Trophoblast cell (in vitro differentiated cells and primary cell): ENCODE data around the gene AHDC1. TPM values are rescaled to one million over a fixed set of nuclear protein-coding genes. Genes with fewer than 3 reads are reported as not detected.

Experiments used
- DNase-seq, 2 donors: peaks; one replicate each; pipeline ENCODE4 v3.0.0-alpha.2; 2016
- H2AFZ ChIP-seq: 2 replicates; pipeline ENCODE4 v1.6.1; 2013; ENCODE audit warnings: low read length, moderate library complexity, mild to moderate bottlenecking; ENCODE audit not compliant: insufficient read depth, poor library complexity
- H2AK5ac ChIP-seq: 2 replicates; pipeline ENCODE4 v1.6.1; 2013; ENCODE audit warnings: mild to moderate bottlenecking, low read length
- H2BK120ac ChIP-seq: 2 replicates; pipeline ENCODE4 v1.6.1; 2013; ENCODE audit warnings: low read length, mild to moderate bottlenecking, moderate library complexity; ENCODE audit not compliant: insufficient read depth, poor library complexity
- H2BK12ac ChIP-seq: 2 replicates; pipeline ENCODE4 v1.6.1; 2013; ENCODE audit warnings: mild to moderate bottlenecking, low read length, moderate library complexity
- H2BK5ac ChIP-seq: 2 replicates; pipeline ENCODE4 v1.6.1; 2013; ENCODE audit warnings: low read length, low read depth, moderate library complexity, mild to moderate bottlenecking; ENCODE audit not compliant: poor library complexity
- H3K14ac ChIP-seq: 2 replicates; pipeline ENCODE4 v1.6.1; 2013; ENCODE audit warnings: mild to moderate bottlenecking, low read length
- H3K18ac ChIP-seq: 2 replicates; pipeline ENCODE4 v1.6.1; 2013; ENCODE audit warnings: mild to moderate bottlenecking, low read length
- H3K23ac ChIP-seq: 2 replicates; pipeline ENCODE4 v1.6.1; 2013; ENCODE audit warnings: low read length
- H3K27ac ChIP-seq: 2 replicates; pipeline ENCODE4 v1.5.1; 2013; ENCODE audit warnings: low read depth, mild to moderate bottlenecking, inconsistent platforms, low read length, moderate library complexity
- H3K27me3 ChIP-seq: 2 replicates; pipeline ENCODE4 v1.6.1; 2013; ENCODE audit warnings: inconsistent platforms, mild to moderate bottlenecking, low read length, moderate library complexity; ENCODE audit not compliant: insufficient read depth
- H3K36me3 ChIP-seq, 2 experiments: 1 replicate in 1 of 2; 2 replicates in 1 of 2; pipeline ENCODE4 v1.6.1; 2013; ENCODE audit warnings: low read length in 2 of 2, mild to moderate bottlenecking in 2 of 2, moderate library complexity in 1 of 2; ENCODE audit not compliant: insufficient read depth in 2 of 2, control insufficient read depth in 1 of 2
- H3K4ac ChIP-seq: 2 replicates; pipeline ENCODE4 v1.6.1; 2013; ENCODE audit warnings: low read depth, mild to moderate bottlenecking, low read length, moderate library complexity
- H3K4me1 ChIP-seq, 2 experiments: 1 replicate in 1 of 2; 2 replicates in 1 of 2; pipeline ENCODE4 v1.6.1; 2013; ENCODE audit warnings: low read length in 2 of 2, mild to moderate bottlenecking in 2 of 2, moderate library complexity in 1 of 2; ENCODE audit not compliant: insufficient read depth in 2 of 2, control insufficient read depth in 1 of 2
- H3K4me2 ChIP-seq: 2 replicates; pipeline ENCODE4 v1.6.1; 2013; ENCODE audit warnings: inconsistent platforms, mild to moderate bottlenecking, low read length, moderate library complexity
- H3K4me3 ChIP-seq: 2 replicates; pipeline ENCODE4 v1.5.1; 2013; ENCODE audit warnings: mild to moderate bottlenecking, low read depth, low read length, inconsistent platforms
- H3K79me1 ChIP-seq: one replicate; pipeline ENCODE4 v1.6.1; 2013; ENCODE audit warnings: low read length
- H3K79me2 ChIP-seq: 2 replicates; pipeline ENCODE4 v1.6.1; 2013; ENCODE audit warnings: low read length, mild to moderate bottlenecking; ENCODE audit not compliant: control insufficient read depth, insufficient read depth, poor library complexity
- H3K9ac ChIP-seq: 2 replicates; pipeline ENCODE4 v1.6.1; 2013; ENCODE audit warnings: mild to moderate bottlenecking, low read length
- H3K9me3 ChIP-seq: 2 replicates; pipeline ENCODE4 v1.6.1; 2013; ENCODE audit warnings: low read depth, mild to moderate bottlenecking, control low read depth, inconsistent platforms, low read length; ENCODE audit not compliant: insufficient read depth
- H4K12ac ChIP-seq: 2 replicates; pipeline ENCODE4 v1.6.1; 2013; ENCODE audit warnings: low read depth, mild to moderate bottlenecking, low read length, moderate library complexity
- H4K8ac ChIP-seq: 2 replicates; pipeline ENCODE4 v1.6.1; 2013; ENCODE audit warnings: low read depth, mild to moderate bottlenecking, low read length, moderate library complexity
- H4K91ac ChIP-seq: one replicate; pipeline ENCODE4 v1.6.1; 2013; ENCODE audit warnings: low read depth, mild to moderate bottlenecking, low read length, moderate library complexity
- WGBS: extraction: QIAGEN DNeasy Blood & Tissue Kit; methylation state at CpG from one replicate; pipeline ENCODE4 v1.1.7; 2013; ENCODE audit warnings: missing lambda C conversion rate; ENCODE audit not compliant: insufficient read length, insufficient coverage; ENCODE audit errors: extremely low coverage; 5-methylcytosine and 5-hydroxymethylcytosine counted together
- polyA plus RNA-seq: library from polyadenylated mRNA; stranded (reverse); fragments of 200-250 nt; gene quantifications from 2 replicates; pipeline ENCODE4 v1.2.3, GENCODE V29; 2013

Gene AHDC1
- 37.4 and 37.5 TPM in 2 replicates for polyA plus RNA-seq

- H4K12ac ChIP-seq = peak within 1 kb of the TSS; percentile 81
- H2AK5ac ChIP-seq = peak within 1 kb of the TSS; percentile 70
- peaks cover 37% of the 10 kb centered on the region for H3K79me2 ChIP-seq
- no CpG with 5 or more reads among the region's 74 CpGs for WGBS
- peak within 1 kb of the TSS; percentile 94 for H2BK120ac ChIP-seq
- peak; percentile 93 to 95 for DNase-seq
- H3K79me1 ChIP-seq = peaks cover 41% of the 10 kb centered on the region
- H3K4me3 ChIP-seq = peak within 1 kb of the TSS; percentile 93
- peak within 1 kb of the TSS; percentile 68 for H3K4me2 ChIP-seq
- H3K18ac ChIP-seq = peak within 1 kb of the TSS; percentile 94
- no peak within 1 kb of the TSS for H3K23ac ChIP-seq
- H2BK12ac ChIP-seq = peak within 1 kb of the TSS; percentile 58
- peaks cover 0 to 3% of the 10 kb centered on the region in 2 experiments for H3K36me3 ChIP-seq
- no peaks in the 10 kb centered on the region for H3K27me3 ChIP-seq
- H3K4me1 ChIP-seq = peaks cover 53 to 55% of the 10 kb centered on the region in 2 experiments
- peak within 1 kb of the TSS; percentile 61 for H2AFZ ChIP-seq
- peak within 1 kb of the TSS; percentile 95 for H2BK5ac ChIP-seq
- H3K9ac ChIP-seq = peak within 1 kb of the TSS; percentile 87
- no peaks in the 10 kb centered on the region for H3K9me3 ChIP-seq
- H4K8ac ChIP-seq = peak within 1 kb of the TSS; percentile 73
- H3K14ac ChIP-seq = peak within 1 kb of the TSS; percentile 96
- peak within 1 kb of the TSS; percentile 97 for H4K91ac ChIP-seq
- H3K27ac ChIP-seq = peak within 1 kb of the TSS; percentile 77
- peak within 1 kb of the TSS; percentile 100 for H3K4ac ChIP-seq
These were observed at the start of gene AHDC1 for GRCh38 chr1:27603681-27604578. TSS of gene AHDC1 (minus strand) at chr1:27604144. CDS start at chr1:27552115, 52,029 bp downstream.

- Histone ChIP-seq H2AFZ (no peak overlapping the region), H3K9ac (no peak overlapping the region), H3K4me2 (no peak overlapping the region), H3K79me1 (no peaks in the 10 kb centered on the region), H4K12ac (no peak overlapping the region), H3K4ac (no peak overlapping the region), H3K9me3 (peaks cover 3% of the 10 kb centered on the region), H2BK5ac (no peak overlapping the region), H3K18ac (no peak overlapping the region), H3K36me3 (no peaks in the 10 kb centered on the region), H4K91ac (no peak overlapping the region), H2BK120ac (no peak overlapping the region), H3K23ac (no peak overlapping the region), H2BK12ac (no peak overlapping the region), H3K27ac (no peak overlapping the region), H4K8ac (no peak overlapping the region), H3K79me2 (no peaks in the 10 kb centered on the region), H3K14ac (no peak overlapping the region), H3K4me1 (peaks cover 5 to 12% of the 10 kb centered on the region in 2 experiments), H3K4me3 (no peak overlapping the region), H3K27me3 (no peaks in the 10 kb centered on the region), H2AK5ac (no peak overlapping the region)
- no CpG with 5 or more reads among the region's 5 CpGs for WGBS
- DNase-seq = no peak
These were observed 48.3 kb upstream of the AHDC1 start for GRCh38 chr1:27652111-27652864.

GRCh38 chr1:27650539-27651175 lies 46.7 kb upstream of the AHDC1 start:
- H4K12ac ChIP-seq = no peak overlapping the region
- no peak overlapping the region for H2AK5ac ChIP-seq
- WGBS = no CpG with 5 or more reads among the region's 7 CpGs

GRCh38 chr1:27650171-27650538 lies 46.2 kb upstream of the AHDC1 start:
- Histone ChIP-seq H3K4me2 (no peak overlapping the region), H2BK5ac (no peak overlapping the region), H3K27me3 (no peaks in the 10 kb centered on the region), H2AFZ (no peak overlapping the region), H3K4me3 (no peak overlapping the region), H3K79me2 (no peaks in the 10 kb centered on the region), H2AK5ac (no peak overlapping the region), H3K4ac (no peak overlapping the region), H3K23ac (no peak overlapping the region), H3K4me1 (peaks cover 5 to 10% of the 10 kb centered on the region in 2 experiments), H3K9me3 (peaks cover 2% of the 10 kb centered on the region), H4K91ac (no peak overlapping the region), H3K36me3 (no peaks in the 10 kb centered on the region), H2BK120ac (no peak overlapping the region), H3K79me1 (no peaks in the 10 kb centered on the region), H3K9ac (no peak overlapping the region), H4K12ac (no peak overlapping the region), H3K18ac (no peak overlapping the region), H4K8ac (no peak overlapping the region), H2BK12ac (peak overlapping the region; percentile 41), H3K14ac (no peak overlapping the region), H3K27ac (no peak overlapping the region)
- no CpG with 5 or more reads among the region's 1 CpG for WGBS
- DNase-seq = no peak

More at GRCh38 chr1:27650539-27651175, 46.7 kb upstream of the AHDC1 start:
- no peaks in the 10 kb centered on the region for H3K27me3 ChIP-seq
- no peak overlapping the region for H3K4me2 ChIP-seq
- H2BK12ac ChIP-seq = no peak overlapping the region
- H4K8ac ChIP-seq = no peak overlapping the region
- H4K91ac ChIP-seq = no peak overlapping the region
- H3K14ac ChIP-seq = no peak overlapping the region
- H3K27ac ChIP-seq = no peak overlapping the region
- peaks cover 5 to 12% of the 10 kb centered on the region in 2 experiments for H3K4me1 ChIP-seq
- H3K18ac ChIP-seq = no peak overlapping the region
- no peaks in the 10 kb centered on the region for H3K79me1 ChIP-seq
- H3K9me3 ChIP-seq = peaks cover 3% of the 10 kb centered on the region
- H3K23ac ChIP-seq = no peak overlapping the region
- H2AFZ ChIP-seq = no peak overlapping the region
- DNase-seq = peak; percentile 74 to 84
- no peak overlapping the region for H3K9ac ChIP-seq
- no peak overlapping the region for H3K4ac ChIP-seq
- H3K79me2 ChIP-seq = no peaks in the 10 kb centered on the region
- H3K36me3 ChIP-seq = no peaks in the 10 kb centered on the region
- no peak overlapping the region for H3K4me3 ChIP-seq
- H2BK5ac ChIP-seq = no peak overlapping the region
- H2BK120ac ChIP-seq = no peak overlapping the region
